HG03565 (cell line): ENCODE results near the gene PRLH.
A peak's percentile ranks its signal among the peaks of the same experiment; 100 is the strongest.

Experiments
- ATAC-seq: cut with Tn5 transposase; IDR thresholded peaks from one replicate; pipeline ENCODE4 v1.9.1; 2021; ENCODE audit warnings: mild to moderate bottlenecking, moderate library complexity; ENCODE audit not compliant: unreplicated experiment

Gene PRLH

GRCh38 chr2:237538901-237539300 is 27.5 kb upstream of the PRLH start:
- no peak for ATAC-seq

- no peak for ATAC-seq
These were observed 26.7 kb upstream of the PRLH start for GRCh38 chr2:237539681-237540080.

DNA sequence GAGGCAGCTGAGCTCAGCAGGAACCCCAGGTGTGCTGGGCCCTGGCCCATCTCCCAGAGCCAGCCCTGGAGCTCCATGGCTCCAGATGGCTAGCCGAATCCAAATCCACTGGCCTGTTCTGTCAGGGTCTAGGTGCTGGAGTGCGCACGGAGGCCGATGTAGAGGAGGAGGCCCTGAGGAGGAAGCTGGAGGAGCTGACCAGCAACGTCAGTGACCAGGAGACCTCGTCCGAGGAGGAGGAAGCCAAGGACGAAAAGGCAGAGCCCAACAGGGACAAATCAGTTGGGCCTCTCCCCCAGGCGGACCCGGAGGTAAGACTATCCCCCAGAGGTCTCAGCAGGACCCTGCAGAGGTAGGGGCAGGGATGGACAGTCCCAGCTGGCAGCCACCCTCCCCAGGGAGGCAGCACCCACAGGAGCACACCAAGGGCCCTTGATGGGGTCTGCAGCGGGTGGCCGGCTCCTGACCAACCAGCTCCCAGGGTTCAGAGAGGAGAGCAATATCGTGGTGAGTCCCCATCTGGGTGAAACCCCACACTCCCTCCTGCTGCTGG is 26.1 kb upstream of the PRLH start:
- no peak for ATAC-seq

- ATAC-seq = no peak
These were observed 25.6 kb upstream of the PRLH start for GRCh38 chr2:237540823-237541222.

- no peak for ATAC-seq
These were observed 25.1 kb upstream of the PRLH start for GRCh38 chr2:237541243-237541642.

- no peak for ATAC-seq
These were observed 24.2 kb upstream of the PRLH start for GRCh38 chr2:237542001-237542704.

- no peak for ATAC-seq
These were observed 20.1 kb upstream of the PRLH start for GRCh38 chr2:237546040-237546875.

DNA sequence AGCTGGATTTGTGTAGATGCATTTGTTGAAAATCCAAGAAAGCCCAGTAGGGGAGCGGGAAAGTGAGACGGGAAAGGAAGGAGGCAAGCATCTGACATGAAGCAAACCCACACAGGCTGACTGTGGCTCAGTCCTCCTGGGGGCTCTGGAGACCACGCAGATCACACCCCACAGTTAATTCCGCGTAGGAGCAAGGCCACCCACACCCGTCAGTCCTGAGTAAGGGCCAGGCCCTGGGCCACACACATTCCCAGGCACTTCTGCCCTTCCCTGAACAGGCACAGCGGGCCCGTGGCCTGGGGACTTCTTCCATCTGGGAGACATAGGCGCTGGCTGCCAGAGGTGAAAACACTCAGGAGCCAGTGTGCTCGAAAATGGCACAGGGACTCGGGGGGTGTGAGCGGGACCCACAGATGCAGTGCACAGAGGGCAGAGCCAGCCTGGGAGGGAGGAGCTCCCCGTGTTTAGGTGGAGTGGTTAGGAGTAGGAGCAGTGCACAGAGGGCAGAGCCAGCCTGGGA is 19.4 kb upstream of the PRLH start:
- no peak for ATAC-seq

GRCh38 chr2:237547841-237548416 is 18.4 kb upstream of the PRLH start:
- no peak for ATAC-seq

- no peak for ATAC-seq
These were observed 17.2 kb upstream of the PRLH start for GRCh38 chr2:237549216-237549615.

DNA sequence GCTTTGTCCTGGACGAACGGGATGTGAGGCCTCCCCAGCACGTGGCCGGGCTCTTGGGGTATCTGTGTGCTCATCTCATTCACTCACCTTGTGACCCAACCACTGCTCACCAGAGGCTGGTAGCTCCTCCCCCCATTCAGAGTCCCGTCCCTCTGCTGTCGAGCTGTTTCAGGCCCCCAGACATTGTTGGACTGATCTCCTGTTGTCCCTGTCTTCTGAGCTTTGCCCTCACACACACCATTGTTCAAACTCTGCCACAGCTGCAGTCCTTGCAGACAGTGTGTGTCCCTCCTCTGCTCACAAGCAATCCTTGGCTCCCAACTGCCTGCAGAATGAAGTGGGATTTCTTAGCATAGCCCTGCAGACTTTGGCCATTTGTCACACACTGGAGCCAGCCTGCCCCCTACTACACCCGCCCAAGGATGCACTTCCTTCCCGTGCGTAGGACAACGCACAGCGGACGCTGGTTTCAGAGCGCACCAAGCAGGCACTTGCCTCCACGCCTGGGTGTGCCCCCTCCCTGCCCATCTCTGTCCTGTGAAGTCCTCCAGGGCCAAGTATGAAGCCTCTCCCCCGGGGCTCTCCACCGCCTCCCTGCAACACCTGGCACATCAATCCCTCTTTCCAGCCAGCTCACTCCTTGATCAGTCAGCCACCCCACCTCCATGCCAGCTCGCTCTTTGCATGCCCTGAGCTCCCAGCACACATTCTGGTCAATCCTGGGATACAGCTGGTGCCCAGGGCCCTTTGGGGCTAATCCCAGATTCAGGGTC is 16.5 kb upstream of the PRLH start:
- no peak for ATAC-seq

GRCh38 chr2:237551071-237551574 is 15.3 kb upstream of the PRLH start:
- no peak for ATAC-seq

DNA sequence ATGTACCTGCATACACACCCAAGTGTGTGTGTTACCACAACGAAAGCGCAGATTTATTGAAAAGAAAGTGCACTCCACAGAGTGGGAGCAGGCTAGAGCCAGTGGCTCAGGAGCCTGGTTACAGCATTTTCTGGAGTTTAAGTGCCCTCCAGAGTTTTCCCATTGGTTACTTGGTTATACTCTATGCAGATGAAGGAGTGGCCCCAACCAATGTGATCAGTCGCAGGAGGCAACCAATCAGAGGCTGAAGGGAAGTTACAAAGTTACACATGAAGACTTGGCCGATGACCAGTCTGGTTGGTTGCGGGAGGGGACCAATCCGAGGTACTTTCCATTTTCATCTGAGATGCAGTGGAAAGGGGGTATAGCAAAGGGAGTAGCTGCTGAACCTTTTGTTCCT is 13.5 kb upstream of the PRLH start:
- ATAC-seq = no peak

GRCh38 chr2:237553948-237554347 is 12.4 kb upstream of the PRLH start:
- ATAC-seq = no peak

DNA sequence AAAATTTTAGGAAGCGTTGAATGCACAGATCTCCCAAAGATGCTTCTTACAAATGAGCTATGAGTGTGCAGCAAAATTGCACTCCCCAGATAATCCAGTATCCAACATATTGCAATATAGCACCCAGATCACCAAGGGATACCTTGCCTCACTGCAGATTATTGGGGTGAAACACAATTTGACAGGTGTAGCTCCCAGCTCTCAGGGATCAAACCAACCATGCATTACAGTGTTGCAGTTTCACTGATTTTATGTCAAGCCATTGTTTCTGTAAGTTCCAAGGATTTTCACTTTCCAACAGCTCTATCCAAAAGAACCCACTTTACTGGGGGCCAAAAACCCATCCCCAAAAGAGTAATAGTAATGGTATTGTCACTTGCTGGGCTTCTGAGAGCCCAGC is 10.8 kb upstream of the PRLH start:
- ATAC-seq = no peak

- peak; percentile 84 for ATAC-seq
These were observed 9.4 kb upstream of the PRLH start for GRCh38 chr2:237556773-237557632.

DNA sequence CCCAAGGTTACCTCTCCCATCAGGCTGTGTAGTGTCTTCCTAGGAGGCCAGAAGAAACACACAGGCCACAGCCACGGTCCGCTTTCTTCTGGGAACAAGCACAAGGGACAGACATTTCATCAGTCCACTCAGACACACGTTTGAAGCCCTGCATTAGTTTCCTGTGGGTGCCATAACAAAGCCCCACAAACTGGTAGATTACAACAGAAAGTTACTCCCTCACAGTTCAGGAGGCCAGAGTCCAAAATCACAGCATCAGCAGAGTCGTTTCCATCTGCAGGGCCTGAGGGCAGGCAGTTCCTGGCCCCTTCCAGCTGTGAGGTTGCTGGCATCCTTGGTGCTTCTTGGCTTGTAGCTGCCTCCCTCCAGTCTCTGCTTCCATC is 8.8 kb upstream of the PRLH start:
- no peak for ATAC-seq

DNA sequence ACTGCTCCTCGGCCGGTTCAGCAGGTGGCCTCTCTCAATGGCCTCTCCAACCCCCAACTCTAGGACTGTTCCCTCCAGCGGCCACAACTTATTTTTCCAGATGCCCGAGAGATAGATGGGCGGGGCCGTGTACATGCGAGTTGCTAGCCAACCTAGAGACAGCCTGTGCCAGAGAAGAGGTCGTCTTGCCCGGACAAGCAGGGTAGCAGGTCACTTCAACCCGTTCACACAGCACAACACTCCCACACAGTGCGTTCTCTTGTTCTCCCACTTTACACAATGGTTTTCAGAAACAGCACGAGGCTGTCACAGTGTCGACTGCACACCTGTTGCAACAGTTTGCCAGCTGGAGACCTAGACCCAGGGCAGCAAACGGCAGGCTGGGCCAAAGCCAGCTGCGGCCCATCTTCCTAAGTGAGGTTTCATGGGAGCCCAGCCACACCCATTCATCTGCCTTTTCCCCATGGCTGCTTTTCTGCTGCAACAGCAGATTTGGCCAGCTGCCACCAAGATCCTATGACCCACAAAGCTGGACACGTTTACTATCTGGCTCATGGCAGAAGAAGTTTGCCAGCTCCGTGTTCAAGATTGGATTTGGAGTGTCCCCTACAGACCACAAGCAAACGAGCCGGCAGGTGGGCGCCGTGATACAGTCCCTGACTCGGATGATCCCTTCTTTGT is 7.3 kb upstream of the PRLH start:
- no peak for ATAC-seq

- ATAC-seq = no peak
These were observed 5.2 kb upstream of the PRLH start for GRCh38 chr2:237561221-237561620.
